IMR-90 (cell line): Measurements from ENCODE around the gene IFT43. TPM values are rescaled to one million over a fixed set of nuclear protein-coding genes. Genes with fewer than 3 reads are reported as not detected.
A peak's percentile ranks its signal among the peaks of the same experiment; 100 is the strongest.

Experiments used
- ATAC-seq: fragments of 200-7000 bp; cut with Tn5 transposase; 2 replicates; pipeline ENCODE4 v1.9.1; 2020; ENCODE audit warnings: low read depth, mild to moderate bottlenecking, moderate library complexity
- BruUV-seq: library from RNA; stranded (reverse); fragments of 400-500 nt; replicated peaks from 2 replicates; lab custom pipeline; 2021; lab: Mats Ljungman, UMichigan
- CTCF ChIA-PET: fragments of 300-600 bp; formaldehyde crosslinking; extraction: SDS; loops from one replicate; lab custom pipeline; 2021; ENCODE audit warnings: antibody characterized with exemption; lab: Yijun Ruan, JAX
- POLR2A ChIA-PET: fragments of 300-600 bp; sonication (Branson Sonifier 250); formaldehyde crosslinking; loops from one replicate; lab custom pipeline; 2022; ENCODE audit warnings: antibody characterized with exemption; ENCODE audit not compliant: unreplicated experiment; lab: Charles Lee
- DNase-seq: peaks from one replicate; pipeline ENCODE4 v3.0.0; 2013
- H2AFZ ChIP-seq: replicated peaks from 2 replicates; pipeline ENCODE3; 2013; ENCODE audit warnings: low read length, mild to moderate bottlenecking; ENCODE audit not compliant: poor library complexity
- H2AK5ac ChIP-seq: 2 replicates; pipeline ENCODE4 v1.6.1; 2013; ENCODE audit warnings: low read depth, low read length, inconsistent platforms
- H2AK9ac ChIP-seq: replicated peaks from 2 replicates; pipeline ENCODE3; 2013; ENCODE audit warnings: mild to moderate bottlenecking, low read depth, low read length, moderate library complexity; ENCODE audit not compliant: poor library complexity
- H2BK120ac ChIP-seq: 2 replicates; pipeline ENCODE4 v1.6.1; 2013; ENCODE audit warnings: low read depth, low read length, inconsistent platforms
- H2BK15ac ChIP-seq: 3 replicates; pipeline ENCODE4 v1.6.1; 2013; ENCODE audit warnings: low read depth, low read length, inconsistent platforms
- H2BK20ac ChIP-seq: 2 replicates; pipeline ENCODE4 v1.6.1; 2013; ENCODE audit warnings: low read depth, mild to moderate bottlenecking, inconsistent platforms, low read length, moderate library complexity
- H2BK5ac ChIP-seq: 2 replicates; pipeline ENCODE4 v1.6.1; 2013; ENCODE audit warnings: mild to moderate bottlenecking, low read depth, low read length, inconsistent platforms; ENCODE audit not compliant: poor library complexity, severe bottlenecking
- H3K14ac ChIP-seq: replicated peaks from 2 replicates; pipeline ENCODE4 v1.6.1; 2013; ENCODE audit warnings: low read depth, low read length, inconsistent platforms
- H3K18ac ChIP-seq: 2 replicates; pipeline ENCODE4 v1.6.1; 2013; ENCODE audit warnings: low read depth, low read length, control low read depth
- H3K23ac ChIP-seq: 2 replicates; pipeline ENCODE4 v1.6.1; 2013; ENCODE audit warnings: low read depth, low read length, inconsistent platforms
- H3K27ac ChIP-seq: 2 replicates; pipeline ENCODE4 v1.5.1; 2013; ENCODE audit warnings: mild to moderate bottlenecking, control low read depth, low read length; ENCODE audit not compliant: insufficient read depth
- H3K27me3 ChIP-seq: 2 replicates; pipeline ENCODE4 v1.6.1; 2013; ENCODE audit warnings: low read length; ENCODE audit not compliant: control insufficient read depth, insufficient read depth
- H3K36me3 ChIP-seq: 2 replicates; pipeline ENCODE4 v1.6.1; 2013; ENCODE audit warnings: low read length, mixed read lengths; ENCODE audit not compliant: control insufficient read depth, insufficient read depth
- H3K4ac ChIP-seq: 2 replicates; pipeline ENCODE4 v1.6.1; 2013; ENCODE audit warnings: low read depth, low read length, inconsistent platforms
- H3K4me1 ChIP-seq: 2 replicates; pipeline ENCODE4 v1.6.1; 2013; ENCODE audit warnings: low read length, mixed read lengths; ENCODE audit not compliant: control insufficient read depth, insufficient read depth
- H3K4me2 ChIP-seq: 2 replicates; pipeline ENCODE4 v1.6.1; 2013; ENCODE audit warnings: low read depth, mild to moderate bottlenecking, control low read depth, low read length, moderate library complexity
- H3K4me3 ChIP-seq: 2 replicates; pipeline ENCODE4 v1.5.1; 2013; ENCODE audit warnings: low read depth, mild to moderate bottlenecking, control low read depth, low read length, moderate library complexity; ENCODE audit not compliant: insufficient read depth
- H3K56ac ChIP-seq: 2 replicates; pipeline ENCODE4 v1.6.1; 2013; ENCODE audit warnings: low read length, inconsistent platforms; ENCODE audit not compliant: insufficient read depth; ENCODE audit errors: extremely low read depth
- H3K79me1 ChIP-seq, 2 experiments: 2 replicates each; pipeline ENCODE4 v1.6.1; 2013; ENCODE audit warnings: low read length in 2 of 2, inconsistent platforms in 1 of 2, low read depth in 1 of 2
- H3K9ac ChIP-seq: 2 replicates; pipeline ENCODE4 v1.6.1; 2013; ENCODE audit warnings: low read depth, low read length, control low read depth
- H3K9me1 ChIP-seq: 2 replicates; pipeline ENCODE4 v1.6.1; 2013; ENCODE audit warnings: low read length, inconsistent platforms; ENCODE audit not compliant: insufficient read depth
- H3K9me3 ChIP-seq: 2 replicates; pipeline ENCODE4 v1.6.1; 2013; ENCODE audit warnings: low read length; ENCODE audit not compliant: control insufficient read depth, insufficient read depth
- H4K20me1 ChIP-seq: 2 replicates; pipeline ENCODE4 v1.6.1; 2013; ENCODE audit warnings: low read length, inconsistent platforms; ENCODE audit not compliant: insufficient read depth
- H4K5ac ChIP-seq: 2 replicates; pipeline ENCODE4 v1.6.1; 2013; ENCODE audit warnings: mild to moderate bottlenecking, low read depth, low read length, control low read depth
- H4K8ac ChIP-seq, 2 experiments: 2 replicates each; pipeline ENCODE4 v1.6.1; 2013; ENCODE audit warnings: low read depth in 2 of 2, low read length in 2 of 2, control low read depth in 1 of 2, inconsistent platforms in 1 of 2
- H4K91ac ChIP-seq: 2 replicates; pipeline ENCODE4 v1.6.1; 2013; ENCODE audit warnings: low read depth, low read length, inconsistent platforms; ENCODE audit not compliant: insufficient read depth
- CEBPB ChIP-seq: IDR thresholded peaks from 2 replicates; pipeline ENCODE4 v1.6.1; 2012; ENCODE audit warnings: low read depth, low read length, improper control_type of control experiment
- FOS ChIP-seq: fragments of 150-350 bp; IDR thresholded peaks from 2 replicates; pipeline ENCODE4 v1.6.1; 2016; ENCODE audit warnings: low read depth, low read length
- MAFK ChIP-seq: IDR thresholded peaks from 2 replicates; pipeline ENCODE4 v1.6.1; 2012; ENCODE audit warnings: low read depth, low read length, improper control_type of control experiment
- MAZ ChIP-seq: IDR thresholded peaks from 2 replicates; pipeline ENCODE4 v1.6.1; 2012; ENCODE audit warnings: low read depth, mild to moderate bottlenecking, low read length, improper control_type of control experiment, moderate library complexity, borderline replicate concordance
- MXI1 ChIP-seq: IDR thresholded peaks from 2 replicates; pipeline ENCODE4 v1.6.1; 2012; ENCODE audit warnings: low read depth, mild to moderate bottlenecking, low read length, moderate library complexity, borderline replicate concordance
- NFE2L2 ChIP-seq: fragments of 150-350 bp; IDR thresholded peaks from 2 replicates; pipeline ENCODE4 v1.6.1; 2016; ENCODE audit warnings: low read depth, mild to moderate bottlenecking, low read length
- RAD21 ChIP-seq: IDR thresholded peaks from 2 replicates; pipeline ENCODE4 v1.6.1; 2012; ENCODE audit warnings: low read length, improper control_type of control experiment
- RFX5 ChIP-seq: IDR thresholded peaks from 2 replicates; pipeline ENCODE4 v1.8.0; 2012; ENCODE audit warnings: low read depth, mild to moderate bottlenecking, low read length, moderate library complexity
- SMC3 ChIP-seq: fragments of 150-350 bp; IDR thresholded peaks from 2 replicates; pipeline ENCODE4 v1.6.1; 2016; ENCODE audit warnings: low read depth, mild to moderate bottlenecking, antibody characterized with exemption, low read length, moderate library complexity
- WGBS, 2 experiments: methylation state at CpG; one replicate each; pipeline versions ENCODE4 v1.1.5 to v1.1.7; 2013; ENCODE audit warnings: missing lambda C conversion rate in 2 of 2; ENCODE audit not compliant: insufficient read length in 1 of 2; ENCODE audit errors: extremely low coverage in 2 of 2; 5-methylcytosine and 5-hydroxymethylcytosine counted together
- dilution Hi-C: fragments of 300-500 bp; cut with HindIII; formaldehyde crosslinking; loops from one replicate; pipeline ENCODE4 v1.14.3; 2018; ENCODE audit warnings: low sequenced_read_pairs; ENCODE audit not compliant: unreplicated experiment
- in situ Hi-C: fragments of 300-500 bp; cut with MboI; formaldehyde crosslinking; loops from 3 replicates; pipeline ENCODE4 v1.14.3; 2019; ENCODE audit warnings: low sequenced_read_pairs, inconsistent platforms, mixed read lengths
- intact Hi-C: fragments of 100-400 bp; cut with micrococcal nuclease; formaldehyde crosslinking; loops from 2 replicates; pipeline ENCODE4 v1.10.0; 2022
- polyA plus RNA-seq, 3 experiments: library from polyadenylated mRNA; depleted of rRNA; stranded (reverse); fragments of >200 nt; gene quantifications; 2 replicates each; pipeline ENCODE4 v1.2.3, GENCODE V29; 2012; ENCODE audit warnings: low replicate concordance in 1 of 3
- total RNA-seq: library from RNA; depleted of rRNA; stranded (reverse); fragments of >200 nt; gene quantifications from 2 replicates; pipeline ENCODE4 v1.2.3, GENCODE V29; 2012
- TF ChIP-seq, protein P1 (sequence below): fragments of 150-350 bp; IDR thresholded peaks from 2 replicates; pipeline ENCODE4 v1.6.1; 2016; ENCODE audit warnings: low read depth, mild to moderate bottlenecking, low read length, moderate library complexity, borderline replicate concordance
- TF ChIP-seq, protein P2 (sequence below): conservative IDR thresholded peaks from 2 replicates; pipeline ENCODE4 v1.5.1; 2012; ENCODE audit warnings: mild to moderate bottlenecking, low read depth, low read length, improper control_type of control experiment
- TF ChIP-seq, protein P3 (sequence below): fragments of 150-350 bp; IDR thresholded peaks from 2 replicates; pipeline ENCODE4 v1.6.1; 2017; ENCODE audit warnings: mild to moderate bottlenecking, antibody characterized with exemption, low read length, low read depth

The IFT43 gene
- total and polyA plus RNA-seq, 2 of the 4 experiments (the other 2 are of a cell fraction) = 41.4 to 43.2 TPM

DNA sequence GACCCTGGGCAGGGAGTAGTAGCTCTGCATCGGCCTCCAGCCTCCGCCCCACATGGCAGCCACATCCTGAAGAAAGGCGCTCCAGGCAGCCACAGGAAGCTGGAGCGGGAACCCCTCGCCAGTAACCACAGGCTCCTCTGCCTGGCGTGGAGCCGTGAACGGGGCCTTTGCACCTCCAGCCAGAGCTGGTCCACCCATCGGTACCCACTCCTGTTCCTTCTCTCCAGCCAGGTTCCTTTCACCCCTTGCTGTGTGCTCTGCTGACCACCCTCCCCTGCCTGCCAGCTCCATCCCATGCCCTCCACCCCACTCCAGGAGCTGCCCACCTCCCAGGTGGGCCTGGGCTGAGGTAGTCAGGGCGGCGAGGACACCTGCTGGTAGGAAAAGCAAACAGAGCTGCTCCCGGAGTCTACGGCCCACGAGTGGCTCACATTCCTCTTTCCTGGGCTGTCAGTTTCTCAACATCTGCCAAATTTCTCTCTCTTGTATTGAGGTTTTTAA, 6.4 kb upstream of the IFT43 start:
- no peak overlapping the region for H2BK15ac ChIP-seq
- WGBS, 2 experiments = 65% methylated on average over 8 of the region's 14 CpGs; no CpG with 5 or more reads in 1 of the 2 experiments
- intact Hi-C loops = no loop called here
- no peak overlapping the region for H4K91ac ChIP-seq
- H3K27ac ChIP-seq = no peak overlapping the region
- DNase-seq (peak; percentile 38), ATAC-seq (no peak)
- H3K23ac ChIP-seq = no peak overlapping the region
- dilution Hi-C loops = no loop called here
- no peak overlapping the region for H4K8ac ChIP-seq
- in situ Hi-C loops = loop anchor here (25.0 kb wide), 1 partner anchor 1083 kb away; no protein-coding TSS in a partner anchor
- H3K56ac ChIP-seq = no peak overlapping the region
- peaks cover 7% of the 10 kb centered on the region; the same call in 1 of the 2 replicates for H3K4me1 ChIP-seq
- H2AK9ac ChIP-seq = peak overlapping the region; percentile 30
- no peak overlapping the region for H3K4ac ChIP-seq
- no peaks in the 10 kb centered on the region for H3K79me1 ChIP-seq
- no peak overlapping the region for H2AFZ ChIP-seq
- BruUV-seq = no TSS peak
- H2BK20ac ChIP-seq = no peak overlapping the region
- H3K4me2 ChIP-seq = no peak overlapping the region
- no peak overlapping the region for H3K9ac ChIP-seq
- no peak overlapping the region for H3K4me3 ChIP-seq
- H3K9me1 ChIP-seq = no peaks in the 10 kb centered on the region
- H3K36me3 ChIP-seq = no peaks in the 10 kb centered on the region
- H4K5ac ChIP-seq = no peak overlapping the region
- H4K20me1 ChIP-seq = no peaks in the 10 kb centered on the region
- CTCF ChIA-PET = interaction anchor here (0.6 to 5.3 kb wide), 7 partner anchors 15 to 281 kb away, joined by 3 to 63 read pairs (median 5); no protein-coding TSS in a partner anchor
- H2BK120ac ChIP-seq = no peak overlapping the region
- no peak overlapping the region for H3K14ac ChIP-seq
- H2AK5ac ChIP-seq = no peak overlapping the region
- no peaks in the 10 kb centered on the region for H3K9me3 ChIP-seq
- no peaks in the 10 kb centered on the region; the same call in none of the 2 replicates for H3K27me3 ChIP-seq
- TF ChIP-seq, protein P1, sequence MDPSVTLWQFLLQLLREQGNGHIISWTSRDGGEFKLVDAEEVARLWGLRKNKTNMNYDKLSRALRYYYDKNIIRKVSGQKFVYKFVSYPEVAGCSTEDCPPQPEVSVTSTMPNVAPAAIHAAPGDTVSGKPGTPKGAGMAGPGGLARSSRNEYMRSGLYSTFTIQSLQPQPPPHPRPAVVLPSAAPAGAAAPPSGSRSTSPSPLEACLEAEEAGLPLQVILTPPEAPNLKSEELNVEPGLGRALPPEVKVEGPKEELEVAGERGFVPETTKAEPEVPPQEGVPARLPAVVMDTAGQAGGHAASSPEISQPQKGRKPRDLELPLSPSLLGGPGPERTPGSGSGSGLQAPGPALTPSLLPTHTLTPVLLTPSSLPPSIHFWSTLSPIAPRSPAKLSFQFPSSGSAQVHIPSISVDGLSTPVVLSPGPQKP = no peak
- no peak for TF ChIP-seq RFX5
- TF ChIP-seq MAFK = no peak
- no peak for TF ChIP-seq CEBPB
- TF ChIP-seq MXI1 = no peak
- TF ChIP-seq FOS = no peak
- TF ChIP-seq, protein P2, sequence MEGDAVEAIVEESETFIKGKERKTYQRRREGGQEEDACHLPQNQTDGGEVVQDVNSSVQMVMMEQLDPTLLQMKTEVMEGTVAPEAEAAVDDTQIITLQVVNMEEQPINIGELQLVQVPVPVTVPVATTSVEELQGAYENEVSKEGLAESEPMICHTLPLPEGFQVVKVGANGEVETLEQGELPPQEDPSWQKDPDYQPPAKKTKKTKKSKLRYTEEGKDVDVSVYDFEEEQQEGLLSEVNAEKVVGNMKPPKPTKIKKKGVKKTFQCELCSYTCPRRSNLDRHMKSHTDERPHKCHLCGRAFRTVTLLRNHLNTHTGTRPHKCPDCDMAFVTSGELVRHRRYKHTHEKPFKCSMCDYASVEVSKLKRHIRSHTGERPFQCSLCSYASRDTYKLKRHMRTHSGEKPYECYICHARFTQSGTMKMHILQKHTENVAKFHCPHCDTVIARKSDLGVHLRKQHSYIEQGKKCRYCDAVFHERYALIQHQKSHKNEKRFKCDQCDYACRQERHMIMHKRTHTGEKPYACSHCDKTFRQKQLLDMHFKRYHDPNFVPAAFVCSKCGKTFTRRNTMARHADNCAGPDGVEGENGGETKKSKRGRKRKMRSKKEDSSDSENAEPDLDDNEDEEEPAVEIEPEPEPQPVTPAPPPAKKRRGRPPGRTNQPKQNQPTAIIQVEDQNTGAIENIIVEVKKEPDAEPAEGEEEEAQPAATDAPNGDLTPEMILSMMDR = peak; percentile 60
- TF ChIP-seq MAZ = no peak
- TF ChIP-seq, protein P3, sequence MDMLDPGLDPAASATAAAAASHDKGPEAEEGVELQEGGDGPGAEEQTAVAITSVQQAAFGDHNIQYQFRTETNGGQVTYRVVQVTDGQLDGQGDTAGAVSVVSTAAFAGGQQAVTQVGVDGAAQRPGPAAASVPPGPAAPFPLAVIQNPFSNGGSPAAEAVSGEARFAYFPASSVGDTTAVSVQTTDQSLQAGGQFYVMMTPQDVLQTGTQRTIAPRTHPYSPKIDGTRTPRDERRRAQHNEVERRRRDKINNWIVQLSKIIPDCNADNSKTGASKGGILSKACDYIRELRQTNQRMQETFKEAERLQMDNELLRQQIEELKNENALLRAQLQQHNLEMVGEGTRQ = no peak
- TF ChIP-seq RAD21 = peak; percentile 68
- no peak for TF ChIP-seq NFE2L2
- TF ChIP-seq SMC3 = peak; percentile 65
- H3K18ac ChIP-seq = no peak overlapping the region
- POLR2A ChIA-PET = no interaction called here
- H2BK5ac ChIP-seq = no peak overlapping the region
